Lung (tissue), 12 donors: ENCODE measurements around the gene LSP1. TPM values are rescaled to one million over a fixed set of nuclear protein-coding genes. Genes with fewer than 3 reads are reported as not detected.

ENCODE experiments used
- ATAC-seq: fragments of 200-7000 bp; cut with Tn5 transposase; one replicate; pipeline ENCODE4 v1.9.1; 2020; ENCODE audit warnings: moderate number of reproducible peaks; ENCODE audit not compliant: insufficient read depth, low FRiP score
- DNase-seq, 3 donors: peaks; one replicate each; pipeline ENCODE4 v3.0.0-alpha.2; 2013 to 2017
- H3K27ac ChIP-seq, 2 donors: one replicate each; pipeline ENCODE4 v1.5.1; 2013; ENCODE audit warnings: mild to moderate bottlenecking in 2 of 2, moderate library complexity in 2 of 2, control low read depth in 1 of 2, inconsistent platforms in 1 of 2, low read depth in 1 of 2, low read length in 1 of 2
- H3K27me3 ChIP-seq, 3 donors: one replicate each; pipeline ENCODE4 v1.5.1; 2013; ENCODE audit warnings: low read length in 2 of 3; ENCODE audit not compliant: control insufficient read depth in 3 of 3, insufficient read depth in 3 of 3
- H3K36me3 ChIP-seq, 4 donors: one replicate each; pipeline ENCODE4 v1.5.1; 2013; ENCODE audit warnings: low read length in 4 of 4, mild to moderate bottlenecking in 1 of 4, moderate library complexity in 1 of 4; ENCODE audit not compliant: control insufficient read depth in 4 of 4, insufficient read depth in 4 of 4
- H3K4me1 ChIP-seq, 5 donors: one replicate each; pipeline ENCODE4 v1.5.1; 2013; ENCODE audit warnings: low read length in 5 of 5, mild to moderate bottlenecking in 2 of 5, moderate library complexity in 1 of 5; ENCODE audit not compliant: control insufficient read depth in 5 of 5, insufficient read depth in 5 of 5
- H3K4me3 ChIP-seq: one replicate; pipeline ENCODE4 v1.5.1; 2013; ENCODE audit warnings: mild to moderate bottlenecking, control low read depth, moderate library complexity
- H3K9ac ChIP-seq, 2 donors: one replicate each; pipeline ENCODE4 v1.5.1; 2013; ENCODE audit warnings: low read length in 2 of 2, control low read depth in 1 of 2; ENCODE audit not compliant: insufficient read depth in 1 of 2
- H3K9me3 ChIP-seq, 4 donors: one replicate each; pipeline ENCODE4 v1.5.1; 2013; ENCODE audit warnings: low read length in 3 of 4, mild to moderate bottlenecking in 1 of 4, moderate library complexity in 1 of 4; ENCODE audit not compliant: control insufficient read depth in 4 of 4, insufficient read depth in 3 of 4
- WGBS, 2 donors: extraction: QIAGEN DNeasy Blood & Tissue Kit; methylation state at CpG; one replicate each; pipeline ENCODE4 v1.1.7; 2013; 5-methylcytosine and 5-hydroxymethylcytosine counted together
- polyA plus RNA-seq, 2 donors: library from polyadenylated mRNA; stranded (reverse); fragments of 200-250 nt; gene quantifications; one replicate each; pipeline ENCODE4 v1.2.1, GENCODE V29; 2013
- total RNA-seq, 2 donors: library from RNA; depleted of rRNA in 1 of 2; stranded (reverse); fragments of >200 nt in 1 of 2; gene quantifications; one replicate each; pipeline ENCODE4 v1.2.1, GENCODE V29; 2014 to 2021
- TF ChIP-seq, protein P1 (sequence below): IDR thresholded peaks from 2 replicates; pipeline ENCODE4 v1.5.1; 2012; ENCODE audit warnings: mild to moderate bottlenecking; ENCODE audit errors: control extremely low read depth, extremely low read depth
- donor health status: control.
- donor health status: control.
- donor health status: Bipolar disorder and iron deficiency.
- donor health status: healthy.
- donor health status: DM: yes; HTN: yes; CAD: no.

Gene LSP1
- total and polyA plus RNA-seq, 4 donors = 44.9 to 121 (median 83.9) TPM

DNA sequence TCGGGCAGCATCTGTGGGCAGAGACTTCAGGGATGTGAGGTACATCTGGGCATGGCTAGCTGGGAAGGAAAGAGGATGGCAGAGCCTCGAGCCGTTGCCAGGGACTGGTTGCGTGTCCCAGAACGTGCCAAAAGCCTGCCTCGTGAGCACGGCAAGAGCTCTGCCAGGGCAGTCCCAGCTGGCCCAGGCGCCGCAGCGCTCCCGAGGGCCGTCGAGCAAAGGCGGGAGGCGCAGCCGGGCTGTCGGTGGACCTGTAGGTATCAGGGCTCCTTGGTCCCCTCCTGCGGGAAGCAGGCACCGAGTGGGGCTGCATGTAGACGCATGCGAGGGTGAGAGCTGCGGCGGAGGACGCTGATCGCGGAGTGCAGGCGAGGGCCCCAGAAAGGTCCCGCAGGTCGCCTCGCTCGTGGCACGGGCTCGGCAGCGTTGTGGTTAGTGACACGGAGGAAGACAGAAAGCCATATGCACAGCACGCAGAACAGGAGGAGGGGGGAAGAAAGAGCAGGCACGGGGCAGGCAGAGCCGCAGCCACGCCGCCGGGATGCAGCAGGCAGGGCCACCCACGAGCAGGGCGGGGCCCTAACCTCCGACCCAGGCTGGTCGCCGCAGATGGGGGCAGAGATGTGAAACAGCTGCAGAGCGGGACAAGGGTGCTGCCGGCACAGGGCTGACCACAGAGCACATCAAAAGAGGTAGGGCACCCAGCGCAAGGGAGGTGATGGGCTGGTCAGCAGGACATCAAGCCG is 18.0 kb downstream of the LSP1 start:
- WGBS, 2 donors = 34 to 66% methylated on average over 50 of the region's 50 CpGs
- TF ChIP-seq, protein P1, sequence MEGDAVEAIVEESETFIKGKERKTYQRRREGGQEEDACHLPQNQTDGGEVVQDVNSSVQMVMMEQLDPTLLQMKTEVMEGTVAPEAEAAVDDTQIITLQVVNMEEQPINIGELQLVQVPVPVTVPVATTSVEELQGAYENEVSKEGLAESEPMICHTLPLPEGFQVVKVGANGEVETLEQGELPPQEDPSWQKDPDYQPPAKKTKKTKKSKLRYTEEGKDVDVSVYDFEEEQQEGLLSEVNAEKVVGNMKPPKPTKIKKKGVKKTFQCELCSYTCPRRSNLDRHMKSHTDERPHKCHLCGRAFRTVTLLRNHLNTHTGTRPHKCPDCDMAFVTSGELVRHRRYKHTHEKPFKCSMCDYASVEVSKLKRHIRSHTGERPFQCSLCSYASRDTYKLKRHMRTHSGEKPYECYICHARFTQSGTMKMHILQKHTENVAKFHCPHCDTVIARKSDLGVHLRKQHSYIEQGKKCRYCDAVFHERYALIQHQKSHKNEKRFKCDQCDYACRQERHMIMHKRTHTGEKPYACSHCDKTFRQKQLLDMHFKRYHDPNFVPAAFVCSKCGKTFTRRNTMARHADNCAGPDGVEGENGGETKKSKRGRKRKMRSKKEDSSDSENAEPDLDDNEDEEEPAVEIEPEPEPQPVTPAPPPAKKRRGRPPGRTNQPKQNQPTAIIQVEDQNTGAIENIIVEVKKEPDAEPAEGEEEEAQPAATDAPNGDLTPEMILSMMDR = no peak
- H3K9me3 ChIP-seq = no peaks in the 10 kb centered on the region
- DNase-seq (no peak), ATAC-seq (no peak)
- peaks cover 0 to 3% (median 0%) of the 10 kb centered on the region in 5 donors for H3K4me1 ChIP-seq
- no peaks in the 10 kb centered on the region for H3K36me3 ChIP-seq
- H3K27me3 ChIP-seq = peaks cover 0 to 16% (median 3%) of the 10 kb centered on the region in 3 donors
- H3K27ac ChIP-seq = no peak overlapping the region
- no peak overlapping the region for H3K4me3 ChIP-seq
- H3K9ac ChIP-seq = no peak overlapping the region

DNA sequence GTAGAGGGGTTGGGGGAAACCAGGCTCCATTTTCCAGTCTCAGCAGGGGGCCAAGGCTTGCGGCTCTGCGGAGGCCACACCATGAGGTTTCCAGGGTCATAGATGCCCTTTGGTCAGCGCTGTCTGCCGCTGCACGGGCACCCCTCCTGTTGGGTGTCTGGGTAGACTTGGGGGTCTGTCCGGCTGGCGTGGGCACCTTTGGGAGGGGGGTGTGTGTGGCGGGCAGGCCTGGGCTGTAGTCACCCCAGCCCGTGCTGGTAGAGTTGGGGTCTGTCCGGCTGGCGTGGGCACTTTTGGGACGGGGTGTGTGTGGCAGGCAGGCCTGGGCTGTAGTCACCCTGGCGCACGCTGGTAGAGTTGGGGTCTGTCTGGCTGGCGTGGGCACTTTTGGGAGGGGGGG is 18.6 kb downstream of the LSP1 start:
- H3K4me3 ChIP-seq = no peak overlapping the region
- no peaks in the 10 kb centered on the region for H3K36me3 ChIP-seq
- no peaks in the 10 kb centered on the region for H3K9me3 ChIP-seq
- TF ChIP-seq, protein P1 = no peak
- no peak overlapping the region for H3K9ac ChIP-seq
- ATAC-seq = no peak
- H3K27me3 ChIP-seq = peaks cover 0 to 16% (median 3%) of the 10 kb centered on the region in 3 donors
- no peak overlapping the region for H3K27ac ChIP-seq
- 88 to 93% methylated on average over 15 of the region's 15 CpGs for WGBS, 2 donors
- DNase-seq = no peak
- H3K4me1 ChIP-seq = peaks cover 0 to 8% (median 0%) of the 10 kb centered on the region in 5 donors

DNA sequence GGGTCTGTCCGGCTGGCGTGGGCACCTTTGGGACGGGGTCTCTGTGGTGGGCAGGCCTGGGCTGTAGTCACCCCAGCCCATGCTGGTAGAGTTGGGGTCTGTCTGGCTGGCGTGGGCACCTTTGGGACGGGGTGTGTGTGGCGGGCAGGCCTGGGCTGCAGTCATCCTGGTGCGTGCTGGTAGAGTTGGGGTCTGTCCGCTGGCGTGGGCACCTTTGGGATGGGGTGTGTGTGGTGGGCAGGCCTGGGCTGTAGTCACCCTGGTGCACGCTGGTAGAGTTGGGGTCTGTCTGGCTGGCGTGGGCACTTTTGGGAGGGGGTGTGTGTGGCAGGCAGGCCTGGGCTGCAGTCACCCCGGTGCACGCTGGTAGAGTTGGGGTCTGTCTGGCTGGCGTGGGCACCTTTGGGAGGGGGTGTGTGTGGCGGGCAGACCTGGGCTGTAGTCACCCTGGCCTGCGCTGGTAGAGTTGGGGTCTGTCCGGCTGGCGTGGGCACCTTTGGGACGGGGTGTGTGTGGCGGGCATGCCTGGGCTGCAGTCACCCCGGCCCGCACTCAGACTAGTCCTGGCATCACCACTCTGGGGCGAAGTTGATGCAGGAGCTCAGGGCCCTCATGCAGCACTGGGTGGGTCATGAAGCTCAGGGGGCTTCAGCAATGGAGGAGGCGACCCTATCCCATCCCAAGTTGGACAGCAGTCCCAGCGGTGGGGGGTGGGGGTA is 19.5 kb downstream of the LSP1 start:
- ATAC-seq (no peak), DNase-seq (no peak)
- Histone ChIP-seq H3K9ac (no peak overlapping the region), H3K9me3 (no peaks in the 10 kb centered on the region), H3K4me1 (peaks cover 0 to 15% (median 3%) of the 10 kb centered on the region in 5 donors), H3K27me3 (peaks cover 0 to 16% (median 3%) of the 10 kb centered on the region in 3 donors), H3K4me3 (no peak overlapping the region), H3K36me3 (no peaks in the 10 kb centered on the region), H3K27ac (no peak overlapping the region)
- TF ChIP-seq, protein P1 = no peak
- WGBS, 2 donors = 83 to 89% methylated on average over 25 of the region's 25 CpGs
